Fibroblast of lung (primary cell): ENCODE data around the gene LPP. TPM values are rescaled to one million over a fixed set of nuclear protein-coding genes. Genes with fewer than 3 reads are reported as not detected.

Experiments used
- DNase-seq, 2 donors: peaks; one replicate each; pipeline versions ENCODE4 v3.0.0 to v3.0.0-alpha.2; 2010; ENCODE audit warnings: low read depth in 2 of 2
- H2AFZ ChIP-seq: 2 replicates; pipeline ENCODE4 v1.5.1; 2012; ENCODE audit warnings: low read length, control low read depth, inconsistent platforms
- H3K27ac ChIP-seq: 2 replicates; pipeline ENCODE4 v1.5.1; 2011; ENCODE audit warnings: low read length, control low read depth; ENCODE audit not compliant: insufficient read depth
- H3K27me3 ChIP-seq: 2 replicates; pipeline ENCODE4 v1.5.1; 2011; ENCODE audit warnings: mild to moderate bottlenecking, low read length; ENCODE audit not compliant: control insufficient read depth, insufficient read depth
- H3K36me3 ChIP-seq: 2 replicates; pipeline ENCODE4 v1.5.1; 2011; ENCODE audit warnings: low read length; ENCODE audit not compliant: control insufficient read depth, insufficient read depth
- H3K4me1 ChIP-seq: 2 replicates; pipeline ENCODE4 v1.5.1; 2011; ENCODE audit warnings: low read length; ENCODE audit not compliant: control insufficient read depth, insufficient read depth; ENCODE audit errors: extremely low read depth
- H3K4me2 ChIP-seq: 2 replicates; pipeline ENCODE4 v1.5.1; 2011; ENCODE audit warnings: low read length, control low read depth; ENCODE audit not compliant: insufficient read depth; ENCODE audit errors: extremely low read depth
- H3K4me3 ChIP-seq, 4 experiments: fragments of 200-600 bp in 1 of 4; sonication (generic) in 1 of 4; replicated peaks in 1 of 4; 2 replicates each; pipeline ENCODE4 v1.5.1; 2011 to 2016; ENCODE audit warnings: low read length in 4 of 4, low read depth in 3 of 4, mild to moderate bottlenecking in 3 of 4, control low read depth in 2 of 4, inconsistent platforms in 1 of 4, mixed read lengths in 1 of 4; ENCODE audit not compliant: insufficient read depth in 1 of 4; ENCODE audit errors: control extremely low read depth in 1 of 4
- H3K79me2 ChIP-seq: 2 replicates; pipeline ENCODE4 v1.5.1; 2012; ENCODE audit warnings: mild to moderate bottlenecking, low read length, inconsistent platforms; ENCODE audit not compliant: control insufficient read depth, insufficient read depth
- H3K9ac ChIP-seq: 2 replicates; pipeline ENCODE4 v1.5.1; 2011; ENCODE audit warnings: mild to moderate bottlenecking, low read length, control low read depth; ENCODE audit not compliant: insufficient read depth
- H3K9me3 ChIP-seq: 2 replicates; pipeline ENCODE4 v1.5.1; 2012; ENCODE audit warnings: low read depth, low read length; ENCODE audit not compliant: control insufficient read depth, insufficient read depth
- H4K20me1 ChIP-seq: 2 replicates; pipeline ENCODE4 v1.5.1; 2011; ENCODE audit warnings: low read length; ENCODE audit not compliant: control insufficient read depth, insufficient read depth; ENCODE audit errors: extremely low read depth
- EZH2 ChIP-seq: IDR thresholded peaks from 2 replicates; pipeline ENCODE4 v1.5.1; 2012; ENCODE audit warnings: low read length, control low read depth, mild to moderate bottlenecking; ENCODE audit errors: missing control alignments
- polyA plus RNA-seq, 2 donors: library from polyadenylated mRNA; depleted of rRNA in 1 of 2; stranded (reverse) in 1 of 2; unstranded in 1 of 2; fragments of >200 nt; gene quantifications; 2 replicates each; pipeline ENCODE4 v1.2.1, GENCODE V29; 2011 to 2012; ENCODE audit warnings: missing spikeins in 1 of 2
- total RNA-seq: library from RNA; depleted of rRNA; stranded (reverse); fragments of >200 nt; gene quantifications from 2 replicates; pipeline ENCODE4 v1.2.1, GENCODE V29; 2014
- TF ChIP-seq, protein P1 (sequence below), 2 donors: IDR thresholded peaks in 1 of 2; conservative IDR thresholded peaks in 1 of 2; 1 replicate in 1 of 2; 2 replicates in 1 of 2; pipeline ENCODE4 v1.5.1; 2011 to 2012; ENCODE audit warnings: low read length in 2 of 2, control low read depth in 1 of 2, inconsistent platforms in 1 of 2, low read depth in 1 of 2, mild to moderate bottlenecking in 1 of 2

Gene LPP
- total and polyA plus RNA-seq, 2 donors (not counting 1 experiment from before 2014, with no cell fraction given): 69.0 to 124 TPM

DNA sequence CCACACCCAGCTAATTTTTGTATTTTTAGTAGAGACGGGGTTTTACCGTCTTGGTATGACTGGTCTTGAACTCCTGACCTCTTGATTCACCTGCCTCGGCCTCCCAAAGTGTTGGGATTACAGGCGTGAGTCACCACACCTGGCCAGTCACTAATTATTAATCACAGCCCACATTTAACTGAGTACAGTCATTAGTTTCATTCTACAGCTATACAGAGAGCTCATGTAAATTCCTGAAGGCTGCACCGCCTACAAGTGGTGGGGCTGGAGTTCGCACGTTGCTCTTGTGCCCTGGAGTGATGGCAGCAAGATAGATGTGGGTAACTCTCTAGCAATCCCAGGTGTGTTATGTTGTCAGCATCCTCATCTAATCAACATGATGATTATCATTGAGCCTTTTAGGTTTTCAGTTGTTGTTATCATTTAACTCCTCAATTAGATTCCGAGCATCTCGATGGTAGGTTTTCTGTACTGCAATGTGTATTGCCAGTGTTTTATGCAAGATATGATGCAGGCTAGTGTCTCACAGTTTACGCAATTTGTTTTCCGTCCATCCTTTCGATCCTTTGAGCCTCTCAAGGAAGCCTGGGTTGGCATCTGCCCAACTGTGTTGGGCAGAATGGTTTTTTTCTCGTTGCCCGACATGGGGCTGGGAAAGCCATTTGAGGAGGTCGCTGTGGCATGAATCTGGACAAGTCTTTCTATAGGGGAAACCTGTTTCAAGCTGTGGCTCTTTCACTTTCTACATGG, 216.3 kb downstream of the LPP start:
- no peak overlapping the region for H3K27ac ChIP-seq
- no peak overlapping the region for H2AFZ ChIP-seq
- no peaks in the 10 kb centered on the region for H3K27me3 ChIP-seq
- H3K36me3 ChIP-seq: no peaks in the 10 kb centered on the region
- peaks cover 14% of the 10 kb centered on the region for H3K79me2 ChIP-seq
- H3K9ac ChIP-seq: no peak overlapping the region
- H3K4me1 ChIP-seq: peaks cover 2% of the 10 kb centered on the region
- TF ChIP-seq, protein P1, sequence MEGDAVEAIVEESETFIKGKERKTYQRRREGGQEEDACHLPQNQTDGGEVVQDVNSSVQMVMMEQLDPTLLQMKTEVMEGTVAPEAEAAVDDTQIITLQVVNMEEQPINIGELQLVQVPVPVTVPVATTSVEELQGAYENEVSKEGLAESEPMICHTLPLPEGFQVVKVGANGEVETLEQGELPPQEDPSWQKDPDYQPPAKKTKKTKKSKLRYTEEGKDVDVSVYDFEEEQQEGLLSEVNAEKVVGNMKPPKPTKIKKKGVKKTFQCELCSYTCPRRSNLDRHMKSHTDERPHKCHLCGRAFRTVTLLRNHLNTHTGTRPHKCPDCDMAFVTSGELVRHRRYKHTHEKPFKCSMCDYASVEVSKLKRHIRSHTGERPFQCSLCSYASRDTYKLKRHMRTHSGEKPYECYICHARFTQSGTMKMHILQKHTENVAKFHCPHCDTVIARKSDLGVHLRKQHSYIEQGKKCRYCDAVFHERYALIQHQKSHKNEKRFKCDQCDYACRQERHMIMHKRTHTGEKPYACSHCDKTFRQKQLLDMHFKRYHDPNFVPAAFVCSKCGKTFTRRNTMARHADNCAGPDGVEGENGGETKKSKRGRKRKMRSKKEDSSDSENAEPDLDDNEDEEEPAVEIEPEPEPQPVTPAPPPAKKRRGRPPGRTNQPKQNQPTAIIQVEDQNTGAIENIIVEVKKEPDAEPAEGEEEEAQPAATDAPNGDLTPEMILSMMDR (conservative IDR thresholded peaks at IDR 0.05 in 1 of 2, IDR thresholded peaks at IDR 0.05 in 1 of 2; ENCODE audit: low read depth in 1 of 2, low read length in 2 of 2): no peak
- no peak for TF ChIP-seq EZH2
- no peaks in the 10 kb centered on the region for H3K9me3 ChIP-seq
- no peak overlapping the region for H3K4me3 ChIP-seq
- DNase-seq: no peak
- H3K4me2 ChIP-seq: no peak overlapping the region
- no peaks in the 10 kb centered on the region for H4K20me1 ChIP-seq

DNA sequence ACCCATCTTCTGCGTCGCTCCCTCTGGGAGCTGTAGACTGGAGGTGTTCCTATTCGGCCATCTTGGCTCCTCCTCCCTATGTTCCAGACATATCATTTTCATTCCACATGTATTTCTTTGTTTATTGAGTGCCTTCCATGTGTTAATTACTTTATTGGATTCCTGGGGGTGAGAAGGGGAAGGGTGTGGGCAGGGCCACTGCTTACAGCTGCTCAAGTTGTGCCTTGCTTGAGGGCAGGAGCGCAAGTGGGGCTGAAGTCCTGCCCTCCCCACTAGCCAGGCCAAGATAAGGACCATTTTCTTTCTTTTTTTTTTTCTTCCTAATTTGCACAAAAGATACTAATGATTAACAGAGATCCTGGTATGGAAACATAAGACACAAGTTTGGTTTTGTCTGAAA, 224.8 kb downstream of the LPP start:
- no peak overlapping the region for H3K4me2 ChIP-seq
- peaks cover 15% of the 10 kb centered on the region for H3K79me2 ChIP-seq
- H3K36me3 ChIP-seq: peaks cover 2% of the 10 kb centered on the region
- no peaks in the 10 kb centered on the region for H4K20me1 ChIP-seq
- DNase-seq: no peak
- H3K4me1 ChIP-seq: no peaks in the 10 kb centered on the region
- H3K27me3 ChIP-seq: no peaks in the 10 kb centered on the region
- no peak overlapping the region for H3K27ac ChIP-seq
- no peak overlapping the region for H2AFZ ChIP-seq
- TF ChIP-seq EZH2: no peak
- TF ChIP-seq, protein P1 (conservative IDR thresholded peaks at IDR 0.05 in 1 of 2, IDR thresholded peaks at IDR 0.05 in 1 of 2; ENCODE audit: low read depth in 1 of 2, low read length in 2 of 2): no peak
- H3K9ac ChIP-seq: no peak overlapping the region
- no peaks in the 10 kb centered on the region for H3K9me3 ChIP-seq
- H3K4me3 ChIP-seq: no peak overlapping the region

DNA sequence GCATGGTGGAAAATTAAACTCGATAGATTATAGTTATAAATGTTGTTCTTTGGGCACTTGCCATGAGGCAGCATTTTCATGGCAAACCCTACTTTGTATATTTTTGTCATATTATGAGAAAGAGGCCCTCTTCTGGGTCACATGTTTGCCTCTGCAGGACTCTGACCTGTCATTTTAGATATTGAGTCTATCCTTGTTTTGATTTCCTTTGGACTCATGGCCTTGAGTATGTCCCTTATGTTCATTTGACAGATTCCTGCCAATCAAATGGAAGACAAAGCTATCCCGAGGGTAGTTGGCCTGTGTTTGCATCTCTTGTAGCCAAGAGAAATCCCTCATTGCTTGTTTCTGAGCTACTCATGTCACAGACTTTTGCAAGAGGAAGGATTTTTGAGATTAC, 226.3 kb downstream of the LPP start:
- TF ChIP-seq, protein P1 (conservative IDR thresholded peaks at IDR 0.05 in 1 of 2, IDR thresholded peaks at IDR 0.05 in 1 of 2; ENCODE audit: low read depth in 1 of 2, low read length in 2 of 2): no peak
- no peak overlapping the region for H3K4me3 ChIP-seq
- H3K4me2 ChIP-seq: no peak overlapping the region
- no peak overlapping the region for H2AFZ ChIP-seq
- no peaks in the 10 kb centered on the region for H3K27me3 ChIP-seq
- H3K4me1 ChIP-seq: no peaks in the 10 kb centered on the region
- no peaks in the 10 kb centered on the region for H4K20me1 ChIP-seq
- H3K27ac ChIP-seq: no peak overlapping the region
- no peak overlapping the region for H3K9ac ChIP-seq
- no peaks in the 10 kb centered on the region for H3K9me3 ChIP-seq
- H3K36me3 ChIP-seq: peaks cover 2% of the 10 kb centered on the region
- H3K79me2 ChIP-seq: peaks cover 19% of the 10 kb centered on the region
- no peak for DNase-seq
